Pancreas (tissue), 10 donors: ENCODE results near the gene DCDC1. TPM values are rescaled to one million over a fixed set of nuclear protein-coding genes. Genes with fewer than 3 reads are reported as not detected.

Experiments used
- ATAC-seq, 4 donors: fragments of 200-7000 bp; cut with Tn5 transposase; one replicate each; pipeline versions ENCODE4 v1.8.0 to v1.9.1; 2020; ENCODE audit warnings: mild to moderate bottlenecking in 4 of 4, moderate library complexity in 4 of 4
- DNase-seq, 6 donors: peaks; one replicate each; pipeline ENCODE4 v3.0.0-alpha.2; 2020
- FAIRE-seq: peaks from 2 replicates; lab custom pipeline; 2012; peaks lifted over from hg19 to GRCh38; lab: Jason Lieb, UNC
- H3K27ac ChIP-seq, 4 donors: fragments of 200-600 bp; sonication (generic); 1 replicate in 3 of 4; 2 replicates in 1 of 4; pipeline versions ENCODE4 v1.5.0 to v1.8.0; 2020
- H3K27me3 ChIP-seq, 4 donors: fragments of 200-600 bp; one replicate each; pipeline ENCODE4 v1.8.0; 2021
- H3K36me3 ChIP-seq, 3 donors: fragments of 200-600 bp; sonication (generic) in 1 of 3; one replicate each; pipeline versions ENCODE4 v1.5.0 to v1.8.0; 2020 to 2021
- H3K4me1 ChIP-seq, 3 donors: fragments of 200-600 bp; one replicate each; pipeline ENCODE4 v1.8.0; 2021
- H3K4me3 ChIP-seq, 4 donors: fragments of 200-600 bp; sonication (generic) in 2 of 4; one replicate each; pipeline versions ENCODE4 v1.5.0 to v1.8.0; 2020 to 2021
- H3K9me3 ChIP-seq, 4 donors: fragments of 200-600 bp; one replicate each; pipeline ENCODE4 v1.8.0; 2021
- CTCF ChIP-seq, 4 donors: fragments of 200-600 bp; sonication (generic) in 3 of 4; IDR thresholded peaks; one replicate each; pipeline versions ENCODE4 v1.5.0 to v1.8.0; 2021; ENCODE audit warnings: antibody characterized with exemption in 4 of 4
- WGBS, 2 donors: extraction: QIAGEN DNeasy Blood & Tissue Kit; methylation state at CpG; one replicate each; pipeline ENCODE4 v1.1.7; 2013; 5-methylcytosine and 5-hydroxymethylcytosine counted together
- intact Hi-C, 3 donors: fragments of 100-400 bp; cut with DNase I; formaldehyde crosslinking; loops; one replicate each; pipeline versions ENCODE4 v1.11.1 to v1.14.2; 2022
- polyA plus RNA-seq, 2 donors: library from polyadenylated mRNA; stranded (reverse); fragments of 200-250 nt; gene quantifications; one replicate each; pipeline ENCODE4 v1.2.3, GENCODE V29; 2013
- total RNA-seq, 6 donors: library from RNA; stranded (reverse); fragmentation: NEBNext Ultra II Directional in 4 of 6; extraction: Animal tissue kit (Norgen Biotek cat#: 25700) in 4 of 6; gene quantifications; one replicate each; pipeline versions ENCODE4 v1.2.1 to v1.2.4, GENCODE V29; 2021 to 2023
- donor health status: healthy with polysubstance abuse.
- donor health status: DM: no; HTN: no; CAD: no; lungs with moderate emphysema.
- donor health status: DM: no; HTN: no; CAD: no.
- donor health status: control.
- donor health status: control.
- donor health status: Bipolar disorder and iron deficiency.
- donor health status: DM: yes; HTN: yes; CAD: no.
- donor health status: DM: no; HTN: no; CAD: no.
- donor health status: DM: no; HTN: no; CAD: no.
- donor health status: DM: yes; HTN: yes; CAD: no.

Gene DCDC1
- total and polyA plus RNA-seq, 8 donors, result 0.40 to 1.2 (median 0.68) TPM

DNA sequence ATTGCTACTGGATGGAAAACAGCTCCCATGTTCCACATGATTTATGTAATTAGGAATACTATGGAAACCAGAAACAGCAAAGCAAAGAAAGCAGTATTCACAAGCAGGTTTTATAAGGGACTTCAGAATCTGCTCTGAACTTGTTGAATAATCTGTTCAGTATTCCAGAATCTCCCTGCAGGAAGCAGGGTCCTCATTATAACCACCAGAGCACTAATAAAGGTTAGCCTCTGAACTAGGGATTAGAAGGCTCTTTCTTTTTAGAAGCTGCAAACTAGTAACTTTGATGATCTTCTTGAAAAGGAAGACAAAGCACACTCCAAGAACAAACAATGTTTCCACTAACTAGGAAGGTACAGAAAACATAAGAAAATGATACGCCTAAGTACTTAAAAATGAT lies 125.8 kb downstream of the DCDC1 start:
- Histone ChIP-seq H3K4me1 (peaks cover 0 to 4% (median 0%) of the 10 kb centered on the region in 3 donors), H3K4me3 (no peak overlapping the region), H3K27ac (no peak overlapping the region), H3K9me3 (no peaks in the 10 kb centered on the region), H3K27me3 (no peaks in the 10 kb centered on the region), H3K36me3 (no peaks in the 10 kb centered on the region)
- no peak for FAIRE-seq
- no peak for ATAC-seq
- intact Hi-C loops, result no loop called here
- no peak for DNase-seq
- TF ChIP-seq CTCF (IDR thresholded peaks at IDR 0.05), result no peak
- WGBS, 2 donors, result 78 to 90% methylated on average over 1 of the region's 1 CpG

GRCh38 chr11:31240340-31240904 lies 129.1 kb downstream of the DCDC1 start:
- 23 to 25% methylated on average over 5 of the region's 5 CpGs for WGBS, 2 donors
- no peaks in the 10 kb centered on the region for H3K9me3 ChIP-seq
- H3K4me1 ChIP-seq, result no peaks in the 10 kb centered on the region
- peak in 2 of 6 donors; percentile 9 to 15 for DNase-seq
- no peak overlapping the region for H3K27ac ChIP-seq
- no peak overlapping the region for H3K4me3 ChIP-seq
- no peaks in the 10 kb centered on the region for H3K36me3 ChIP-seq
- intact Hi-C loops, result no loop called here
- ATAC-seq, result peak in 3 of 4 donors; percentile 66 to 84 (median 77)
- TF ChIP-seq CTCF (IDR thresholded peaks at IDR 0.05), result peak in 2 of 4 donors; percentile 20 to 30
- no peaks in the 10 kb centered on the region for H3K27me3 ChIP-seq
- FAIRE-seq, result no peak

DNA sequence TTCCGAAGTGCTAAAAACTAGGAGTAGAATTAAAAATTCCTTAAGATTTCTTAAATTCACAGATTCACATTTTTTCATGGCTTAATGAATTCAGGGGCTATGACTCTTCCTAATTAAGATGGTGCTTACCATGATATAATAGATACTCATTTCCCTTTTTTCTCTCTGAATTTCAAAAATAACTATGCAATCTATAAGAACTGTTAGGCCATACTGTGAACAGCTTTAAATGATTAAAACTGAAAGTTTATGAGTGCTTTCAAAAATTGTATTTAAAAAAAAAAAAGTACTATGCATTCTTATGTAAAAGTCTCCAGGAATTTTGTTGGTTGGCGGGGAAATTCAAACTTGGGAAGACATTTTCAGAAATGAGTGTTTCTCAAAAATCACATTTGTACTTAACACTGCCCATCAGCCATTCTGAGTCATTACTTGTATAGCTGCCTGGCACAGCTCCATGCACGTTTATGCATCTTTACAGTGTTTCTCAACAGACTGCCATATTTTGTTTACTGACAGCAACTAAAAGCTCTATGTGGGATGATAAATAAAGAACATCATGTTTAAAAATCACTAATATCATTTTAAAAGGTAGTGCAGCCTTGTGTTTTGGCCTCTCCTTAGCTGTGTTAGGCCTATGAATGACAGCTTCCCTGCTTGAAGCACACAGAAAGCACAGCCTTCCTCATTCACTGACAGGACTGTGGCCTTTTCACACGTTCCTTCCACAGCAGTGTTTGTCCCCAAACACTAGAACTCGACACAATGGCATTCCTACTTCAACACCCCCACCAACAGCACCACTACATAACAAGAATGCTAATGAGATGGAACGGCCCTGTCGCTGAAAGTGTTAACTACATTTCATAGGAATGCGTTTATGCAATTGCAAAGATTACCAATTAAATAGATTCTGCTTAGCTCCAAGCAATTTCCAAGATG lies 131.4 kb downstream of the DCDC1 start:
- DNase-seq, result no peak
- 39 to 46% methylated on average over 8 of the region's 8 CpGs for WGBS, 2 donors
- intact Hi-C loops, result no loop called here
- FAIRE-seq, result no peak
- Histone ChIP-seq H3K27ac (no peak overlapping the region), H3K9me3 (no peaks in the 10 kb centered on the region), H3K36me3 (no peaks in the 10 kb centered on the region), H3K27me3 (no peaks in the 10 kb centered on the region), H3K4me3 (no peak overlapping the region), H3K4me1 (no peaks in the 10 kb centered on the region)
- no peak for ATAC-seq
- TF ChIP-seq CTCF (IDR thresholded peaks at IDR 0.05), result no peak

- Histone ChIP-seq H3K36me3 (no peaks in the 10 kb centered on the region), H3K4me3 (no peak overlapping the region), H3K4me1 (no peaks in the 10 kb centered on the region), H3K27me3 (no peaks in the 10 kb centered on the region), H3K27ac (no peak overlapping the region), H3K9me3 (no peaks in the 10 kb centered on the region)
- FAIRE-seq (no peak), ATAC-seq (no peak), DNase-seq (no peak)
- 4 to 10% methylated on average over 1 of the region's 1 CpG for WGBS, 2 donors
- intact Hi-C loops, result no loop called here
- no peak for TF ChIP-seq CTCF (IDR thresholded peaks at IDR 0.05)
Observed at GRCh38 chr11:31236143-31236542, 133.4 kb downstream of the DCDC1 start.

DNA sequence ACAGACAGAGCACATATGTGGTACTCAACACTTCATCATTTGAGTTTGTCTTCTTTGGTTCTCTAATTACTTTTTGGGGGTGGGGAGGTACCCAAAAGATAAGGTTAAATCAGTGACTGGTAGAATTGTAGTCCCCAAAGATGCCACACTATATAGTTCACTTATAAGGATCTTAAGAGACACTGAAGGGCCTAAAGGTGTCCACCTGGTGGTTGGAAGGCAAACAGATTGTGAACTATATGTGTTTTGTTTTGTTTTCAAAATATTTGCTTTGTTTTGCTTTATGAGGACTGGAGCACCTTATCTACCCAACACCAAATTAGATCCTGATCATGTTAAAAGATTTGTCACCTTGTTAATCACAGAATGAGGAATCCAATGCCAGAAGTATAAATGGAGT lies 136.1 kb downstream of the DCDC1 start:
- Histone ChIP-seq H3K36me3 (no peaks in the 10 kb centered on the region), H3K9me3 (no peaks in the 10 kb centered on the region), H3K4me3 (no peak overlapping the region), H3K27ac (no peak overlapping the region), H3K4me1 (no peaks in the 10 kb centered on the region), H3K27me3 (no peaks in the 10 kb centered on the region)
- DNase-seq (no peak), ATAC-seq (no peak), FAIRE-seq (no peak)
- intact Hi-C loops, result no loop called here
- no peak for TF ChIP-seq CTCF (IDR thresholded peaks at IDR 0.05)
